HG03095 (cell line): ENCODE results near the gene WASHC1.
"Not testable (repeated sequence)": the region's sequence is repeated elsewhere in the genome, so short reads cannot be mapped to it uniquely, and the experiment has no call there.

Experiments
- ATAC-seq: cut with Tn5 transposase; IDR thresholded peaks from one replicate; pipeline ENCODE4 v1.9.1; 2021; ENCODE audit warnings: moderate library complexity; ENCODE audit not compliant: unreplicated experiment

Gene WASHC1, protein sequence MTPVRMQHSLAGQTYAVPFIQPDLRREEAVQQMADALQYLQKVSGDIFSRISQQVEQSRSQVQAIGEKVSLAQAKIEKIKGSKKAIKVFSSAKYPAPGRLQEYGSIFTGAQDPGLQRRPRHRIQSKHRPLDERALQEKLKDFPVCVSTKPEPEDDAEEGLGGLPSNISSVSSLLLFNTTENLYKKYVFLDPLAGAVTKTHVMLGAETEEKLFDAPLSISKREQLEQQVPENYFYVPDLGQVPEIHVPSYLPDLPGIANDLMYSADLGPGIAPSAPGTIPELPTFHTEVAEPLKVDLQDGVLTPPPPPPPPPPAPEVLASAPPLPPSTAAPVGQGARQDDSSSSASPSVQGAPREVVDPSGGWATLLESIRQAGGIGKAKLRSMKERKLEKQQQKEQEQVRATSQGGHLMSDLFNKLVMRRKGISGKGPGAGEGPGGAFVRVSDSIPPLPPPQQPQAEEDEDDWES

DNA sequence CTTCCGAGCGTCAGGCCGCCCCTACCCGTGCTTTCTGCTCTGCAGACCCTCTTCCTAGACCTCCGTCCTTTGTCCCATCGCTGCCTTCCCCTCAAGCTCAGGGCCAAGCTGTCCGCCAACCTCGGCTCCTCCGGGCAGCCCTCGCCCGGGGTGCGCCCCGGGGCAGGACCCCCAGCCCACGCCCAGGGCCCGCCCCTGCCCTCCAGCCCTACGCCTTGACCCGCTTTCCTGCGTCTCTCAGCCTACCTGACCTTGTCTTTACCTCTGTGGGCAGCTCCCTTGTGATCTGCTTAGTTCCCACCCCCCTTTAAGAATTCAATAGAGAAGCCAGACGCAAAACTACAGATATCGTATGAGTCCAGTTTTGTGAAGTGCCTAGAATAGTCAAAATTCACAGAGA is at the start of gene WASHC1:
Gene WASHC1 (minus strand): TSS at position 101 of the 400 bp plus-strand sequence. CDS start 4,457 bp downstream, outside the sequence.
- not testable (repeated sequence) for ATAC-seq

- ATAC-seq = not testable (repeated sequence)
These were observed 49.1 kb upstream of the WASHC1 start for GRCh38 chr9:78333-78732.

GRCh38 chr9:76389-76788 is 47.1 kb upstream of the WASHC1 start:
- not testable (repeated sequence) for ATAC-seq

GRCh38 chr9:73900-74525 is 44.8 kb upstream of the WASHC1 start:
- not testable (repeated sequence) for ATAC-seq

GRCh38 chr9:73076-73899 is 44.0 kb upstream of the WASHC1 start:
- not testable (repeated sequence) for ATAC-seq

DNA sequence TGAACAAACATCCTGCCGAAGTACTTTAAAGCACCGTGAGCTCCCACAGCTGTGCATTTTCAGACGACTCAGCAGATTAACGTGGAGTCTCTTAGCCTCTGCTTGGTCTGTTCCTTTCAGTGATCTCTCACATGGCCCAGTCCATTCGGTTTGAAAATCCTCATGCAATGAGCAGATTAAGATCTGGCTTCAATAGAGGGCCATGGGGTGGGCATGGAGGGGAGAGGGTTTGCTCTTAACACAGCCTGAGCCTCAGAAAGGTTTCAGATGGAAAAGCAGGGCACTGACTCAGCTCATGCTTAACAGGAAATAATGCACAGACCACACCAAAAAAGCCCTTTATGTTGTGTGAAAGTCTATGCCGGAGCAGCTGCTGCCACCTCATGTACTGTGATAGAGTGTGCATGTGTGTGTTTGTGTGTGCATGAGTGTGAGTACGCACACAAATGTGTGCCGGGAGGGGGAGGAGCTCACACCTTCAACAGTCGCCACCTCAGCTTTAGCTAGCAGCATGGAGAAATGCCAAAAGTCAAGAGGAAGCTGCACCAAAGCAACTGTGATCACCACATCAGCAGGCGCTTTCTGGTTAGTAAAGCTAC is 33.9 kb upstream of the WASHC1 start:
- not testable (repeated sequence) for ATAC-seq

DNA sequence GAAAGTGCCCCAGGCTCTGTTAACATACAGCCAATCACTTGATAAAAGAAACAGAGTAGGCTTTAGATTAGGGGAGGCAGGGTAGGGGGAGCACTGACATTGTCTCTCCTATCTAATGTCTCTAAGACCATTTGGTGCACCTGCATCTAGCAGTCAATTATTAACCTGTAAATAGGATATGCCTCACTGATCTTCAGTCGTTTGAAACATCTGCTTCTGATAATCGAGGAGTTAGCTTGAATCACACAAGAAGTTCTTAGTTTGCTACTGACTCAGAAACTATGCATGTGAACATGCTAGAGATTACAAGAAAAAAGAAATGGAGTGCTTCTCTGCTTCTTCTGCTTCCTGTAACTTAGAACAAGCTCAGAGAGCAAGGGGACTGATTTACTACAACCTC is 23.4 kb upstream of the WASHC1 start:
- peak; percentile 82 for ATAC-seq

GRCh38 chr9:48190-48842 is 19.1 kb upstream of the WASHC1 start:
- not testable (repeated sequence) for ATAC-seq

GRCh38 chr9:46639-47271 is 17.5 kb upstream of the WASHC1 start:
- not testable (repeated sequence) for ATAC-seq

- not testable (repeated sequence) for ATAC-seq
These were observed 16.9 kb upstream of the WASHC1 start for GRCh38 chr9:46164-46563.

GRCh38 chr9:45180-45878 is 16.1 kb upstream of the WASHC1 start:
- ATAC-seq = not testable (repeated sequence)

- not testable (repeated sequence) for ATAC-seq
These were observed 15.2 kb upstream of the WASHC1 start for GRCh38 chr9:44416-44815.

DNA sequence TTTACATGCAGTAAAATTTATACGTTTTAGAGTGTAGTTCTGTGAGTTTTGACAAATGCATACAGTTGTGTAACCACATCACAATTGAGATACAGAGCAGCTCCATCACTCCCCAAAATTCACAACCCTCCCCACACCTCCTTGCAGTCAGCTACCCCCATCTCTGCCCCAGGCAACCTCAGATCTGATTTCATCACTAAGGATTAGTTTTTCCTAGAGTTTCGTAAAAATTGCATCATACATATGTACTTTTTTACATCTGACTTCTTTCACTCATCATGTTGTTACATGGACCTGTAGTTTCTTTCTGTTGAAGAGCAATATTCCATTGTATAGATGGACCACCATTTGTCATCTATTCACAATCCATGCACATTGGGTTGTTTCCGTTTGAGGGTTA is 14.4 kb upstream of the WASHC1 start:
- ATAC-seq = not testable (repeated sequence)

GRCh38 chr9:43116-43515 is 13.9 kb upstream of the WASHC1 start:
- ATAC-seq = not testable (repeated sequence)

GRCh38 chr9:41819-42218 is 12.6 kb upstream of the WASHC1 start:
- not testable (repeated sequence) for ATAC-seq

GRCh38 chr9:41261-41676 is 12.0 kb upstream of the WASHC1 start:
- ATAC-seq = not testable (repeated sequence)

GRCh38 chr9:32308-32707 is 3.1 kb upstream of the WASHC1 start:
- ATAC-seq = not testable (repeated sequence)

DNA sequence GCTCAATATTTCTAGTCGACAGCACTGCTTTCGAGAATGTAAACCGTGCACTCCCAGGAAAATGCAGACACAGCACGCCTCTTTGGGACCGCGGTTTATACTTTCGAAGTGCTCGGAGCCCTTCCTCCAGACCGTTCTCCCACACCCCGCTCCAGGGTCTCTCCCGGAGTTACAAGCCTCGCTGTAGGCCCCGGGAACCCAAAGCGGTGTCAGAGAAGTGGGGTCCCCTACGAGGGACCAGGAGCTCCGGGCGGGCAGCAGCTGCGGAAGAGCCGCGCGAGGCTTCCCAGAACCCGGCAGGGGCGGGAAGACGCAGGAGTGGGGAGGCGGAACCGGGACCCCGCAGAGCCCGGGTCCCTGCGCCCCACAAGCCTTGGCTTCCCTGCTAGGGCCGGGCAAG is 481 bp downstream of the WASHC1 start:
- ATAC-seq = not testable (repeated sequence)

DNA sequence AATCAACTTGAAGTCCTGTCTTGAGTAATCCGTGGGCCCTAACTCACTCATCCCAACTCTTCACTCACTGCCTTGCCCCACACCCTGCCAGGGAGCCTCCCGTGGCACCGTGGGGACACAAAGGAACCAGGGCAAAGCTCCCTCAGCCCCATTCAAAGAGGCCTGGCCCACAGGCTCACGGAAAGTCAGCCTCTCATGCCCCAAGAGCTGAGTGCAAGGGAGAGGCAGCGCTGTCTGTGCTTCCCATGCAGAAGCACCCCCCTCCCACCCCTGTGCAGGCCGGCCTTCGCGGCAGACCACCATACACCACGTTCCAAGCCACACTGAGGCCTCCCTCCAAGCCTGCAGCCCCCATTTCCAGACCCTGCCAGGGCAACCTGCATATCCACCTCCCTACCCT is 7.6 kb downstream of the WASHC1 start:
- not testable (repeated sequence) for ATAC-seq
